Measurements from ENCODE around the gene PCARE.

Gene PCARE

GRCh38 chr2:29031046-29031445 is 43.3 kb downstream of the PCARE start:
- 0 out of 2 replicates have a peak, but pooled peaks have one; percentile 21 for TF ChIP-seq ZNF121 (tag by site-specific recombination; IDR thresholded peaks at IDR 0.05)
- peak; percentile 56; the same call in 1 of the 2 replicates for TF ChIP-seq ZNF449 (tag by site-specific recombination; IDR thresholded peaks at IDR 0.05)
- TF ChIP-seq ZNF302 (tag by site-specific recombination; IDR thresholded peaks at IDR 0.05; ENCODE audit: low read depth), result no peak
- ChIA-PET POLR2A (no interaction called here), CTCF (interaction anchor here (0.8 kb wide), 1 partner anchor 1084 kb away, joined by 3 read pairs; no protein-coding TSS in a partner anchor)
- Histone ChIP-seq H3K36me3 (ENCODE audit: control insufficient read depth in 2 of 2, insufficient read depth in 1 of 2, low read length in 2 of 2) (no peaks in the 10 kb centered on the region), H3K4me3 (ENCODE audit: low read depth, low read length) (no peak overlapping the region), H3K4me1 (ENCODE audit: control insufficient read depth, insufficient read depth, low read length) (no peaks in the 10 kb centered on the region), H3K27ac (ENCODE audit: extremely low read depth, low read depth, low read length) (no peak overlapping the region), H3K9me3 (ENCODE audit: control insufficient read depth, insufficient read depth, low read depth, low read length) (no peaks in the 10 kb centered on the region)

GRCh38 chr2:29025711-29026110 is 48.6 kb downstream of the PCARE start:
- POLR2A ChIA-PET, result no interaction called here
- no peaks in the 10 kb centered on the region for H3K4me1 ChIP-seq (ENCODE audit: control insufficient read depth, insufficient read depth, low read length)
- no peaks in the 10 kb centered on the region for H3K9me3 ChIP-seq (ENCODE audit: control insufficient read depth, insufficient read depth, low read depth, low read length)
- no peak for TF ChIP-seq ZNF202 (tag by site-specific recombination; IDR thresholded peaks at IDR 0.05; ENCODE audit: borderline replicate concordance)
- TF ChIP-seq ZNF148 (tag by site-specific recombination; IDR thresholded peaks at IDR 0.05; ENCODE audit: borderline replicate concordance), result no peak
- TF ChIP-seq ZIC2 (tag by site-specific recombination; IDR thresholded peaks at IDR 0.05), result peak; percentile 95
- CTCF ChIA-PET, result interaction anchor here (0.5 kb wide), 1 partner anchor 582 kb away, joined by 3 read pairs; no protein-coding TSS in a partner anchor
- no peaks in the 10 kb centered on the region for H3K36me3 ChIP-seq (ENCODE audit: control insufficient read depth in 2 of 2, insufficient read depth in 1 of 2, low read length in 2 of 2)
- H3K27ac ChIP-seq (ENCODE audit: extremely low read depth, low read depth, low read length), result no peak overlapping the region
- no peak overlapping the region for H3K4me3 ChIP-seq (ENCODE audit: low read depth, low read length)

- ChIA-PET POLR2A (no interaction called here), CTCF (interaction anchor here (0.5 kb wide), 1 partner anchor 583 kb away, joined by 3 read pairs; no protein-coding TSS in a partner anchor)
- Histone ChIP-seq H3K4me1 (ENCODE audit: control insufficient read depth, insufficient read depth, low read length) (no peaks in the 10 kb centered on the region), H3K27ac (ENCODE audit: extremely low read depth, low read depth, low read length) (no peak overlapping the region), H3K4me3 (ENCODE audit: low read depth, low read length) (no peak overlapping the region), H3K36me3 (ENCODE audit: control insufficient read depth in 2 of 2, insufficient read depth in 1 of 2, low read length in 2 of 2) (no peaks in the 10 kb centered on the region), H3K9me3 (ENCODE audit: control insufficient read depth, insufficient read depth, low read depth, low read length) (no peaks in the 10 kb centered on the region)
- TF ChIP-seq ZNF558 (tag by site-specific recombination; IDR thresholded peaks at IDR 0.05), result no peak
- peak; percentile 66 for TF ChIP-seq ZFHX2 (tag by site-specific recombination; conservative IDR thresholded peaks at IDR 0.05)
Observed at GRCh38 chr2:29024882-29025430, 49.4 kb downstream of the PCARE start.

- H3K9me3 ChIP-seq (ENCODE audit: control insufficient read depth, insufficient read depth, low read depth, low read length), result no peaks in the 10 kb centered on the region
- TF ChIP-seq INSM2 (tag by site-specific recombination; IDR thresholded peaks at IDR 0.05), result no peak
- TF ChIP-seq ZNF830 (tag by site-specific recombination; IDR thresholded peaks at IDR 0.05; ENCODE audit: low read depth), result no peak
- TF ChIP-seq SCRT2 (tag by site-specific recombination; IDR thresholded peaks at IDR 0.05), result no peak
- TF ChIP-seq ZNF629 (tag by site-specific recombination; IDR thresholded peaks at IDR 0.05), result no peak
- TF ChIP-seq ATF2 (tag by site-specific recombination; IDR thresholded peaks at IDR 0.05; ENCODE audit: low read depth), result no peak
- TF ChIP-seq ZBTB21 (tag by site-specific recombination; IDR thresholded peaks at IDR 0.05), result no peak
- TF ChIP-seq ZNF266 (tag by site-specific recombination; IDR thresholded peaks at IDR 0.05; ENCODE audit: low read depth), result no peak
- TF ChIP-seq ZNF404 (tag by site-specific recombination; IDR thresholded peaks at IDR 0.05), result no peak
- no peak for TF ChIP-seq GLI4 (tag by site-specific recombination; IDR thresholded peaks at IDR 0.05)
- TF ChIP-seq ZNF132 (tag by site-specific recombination; IDR thresholded peaks at IDR 0.05; ENCODE audit: borderline replicate concordance), result no peak
- ChIA-PET POLR2A (no interaction called here), CTCF (no interaction called here)
- H3K36me3 ChIP-seq (ENCODE audit: control insufficient read depth in 2 of 2, insufficient read depth in 1 of 2, low read length in 2 of 2), result no peaks in the 10 kb centered on the region
- H3K4me1 ChIP-seq (ENCODE audit: control insufficient read depth, insufficient read depth, low read length), result no peaks in the 10 kb centered on the region
- no peak overlapping the region for H3K27ac ChIP-seq (ENCODE audit: extremely low read depth, low read depth, low read length)
- H3K4me3 ChIP-seq (ENCODE audit: low read depth, low read length), result no peak overlapping the region
Observed at GRCh38 chr2:29023188-29023587, 51.1 kb downstream of the PCARE start.

Data from HEK293 (cell line).